Large intestine (tissue), 12 donors: ENCODE measurements around the gene UGT2B15. TPM values are rescaled to one million over a fixed set of nuclear protein-coding genes. Genes with fewer than 3 reads are reported as not detected.
"Not testable (repeated sequence)": the region's sequence is repeated elsewhere in the genome, so short reads cannot be mapped to it uniquely, and the experiment has no call there.

Experiments used
- DNase-seq, 2 donors: peaks; one replicate each; pipeline versions ENCODE4 v3.0.0 to v3.0.0-alpha.2; 2013
- H3K27ac ChIP-seq: one replicate; pipeline ENCODE4 v1.5.1; 2013; ENCODE audit warnings: low read length
- H3K27me3 ChIP-seq: 2 replicates; pipeline ENCODE4 v1.6.1; 2013; ENCODE audit warnings: low read length; ENCODE audit not compliant: control insufficient read depth, insufficient read depth
- H3K36me3 ChIP-seq: 2 replicates; pipeline ENCODE4 v1.6.1; 2013; ENCODE audit warnings: low read length; ENCODE audit not compliant: control insufficient read depth, insufficient read depth
- H3K4me1 ChIP-seq: one replicate; pipeline ENCODE4 v1.6.1; 2013; ENCODE audit warnings: low read length; ENCODE audit not compliant: control insufficient read depth, insufficient read depth
- H3K4me3 ChIP-seq: one replicate; pipeline ENCODE4 v1.5.1; 2013; ENCODE audit warnings: low read length
- H3K9me3 ChIP-seq: one replicate; pipeline ENCODE4 v1.6.1; 2013; ENCODE audit warnings: mild to moderate bottlenecking, low read depth, low read length, moderate library complexity; ENCODE audit not compliant: control insufficient read depth
- WGBS: methylation state at CpG from one replicate; pipeline ENCODE4 v1.1.5; 2013; ENCODE audit warnings: low lambda C conversion rate; ENCODE audit not compliant: insufficient coverage; 5-methylcytosine and 5-hydroxymethylcytosine counted together
- long read RNA-seq, 11 donors: transcript quantifications; one replicate each; lab custom pipeline, GENCODE V29; 2026
- polyA plus RNA-seq: library from polyadenylated mRNA; unstranded; fragments of 120-200 nt; gene quantifications from one replicate; pipeline ENCODE4 v1.2.1, GENCODE V29; 2013

The UGT2B15 gene
- 29.6 TPM for polyA plus RNA-seq
- long read RNA-seq, donor 1 = 0 reads
- long read RNA-seq, donor 2 = 0 reads
- long read RNA-seq, donor 3, partial matches to known transcripts = 0 of 1 reads
- long read RNA-seq, donor 3, other reads (novel, unspliced or antisense) = 0 of 1 reads
- long read RNA-seq, donor 4 = 0 reads
- long read RNA-seq, donor 5 = 0 reads
- long read RNA-seq, donor 6 = 0 reads
- long read RNA-seq, donor 7 = 0 reads
- long read RNA-seq, donor 8 = 0 reads
- long read RNA-seq, donor 9 = 0 reads
- long read RNA-seq, donor 10 = 0 reads
- long read RNA-seq, donor 11 = 0 reads

- H3K27ac ChIP-seq = peak within 1 kb of the TSS; percentile 26
- H3K36me3 ChIP-seq, H3K9me3 ChIP-seq, H3K4me1 ChIP-seq, H3K27me3 ChIP-seq, H3K4me3 ChIP-seq: not testable (repeated sequence)
- no CpG with 5 or more reads among the region's 1 CpG for WGBS
- peak in 1 of 2 donors; percentile 31 for DNase-seq
These were observed at the start of gene UGT2B15 for GRCh38 chr4:68670479-68670939. Gene UGT2B15, minus strand, starts transcription at chr4:68670652. Its CDS starts 34 bp downstream, at chr4:68670618.

- H3K27ac ChIP-seq = no peak overlapping the region
- H3K4me1 ChIP-seq = no peaks in the 10 kb centered on the region
- WGBS = no CpG with 5 or more reads among the region's 2 CpGs
- no peaks in the 10 kb centered on the region for H3K36me3 ChIP-seq
- no peaks in the 10 kb centered on the region for H3K9me3 ChIP-seq
- no peaks in the 10 kb centered on the region for H3K27me3 ChIP-seq
- DNase-seq = no peak
- H3K4me3 ChIP-seq = no peak overlapping the region
These were observed 48.6 kb upstream of the UGT2B15 start for GRCh38 chr4:68719075-68719473.

- H3K36me3 ChIP-seq = no peaks in the 10 kb centered on the region
- H3K4me1 ChIP-seq = no peaks in the 10 kb centered on the region
- no peak overlapping the region for H3K4me3 ChIP-seq
- 90% methylated on average over 1 of the region's 3 CpGs for WGBS
- H3K9me3 ChIP-seq = no peaks in the 10 kb centered on the region
- H3K27ac ChIP-seq = no peak overlapping the region
- H3K27me3 ChIP-seq = no peaks in the 10 kb centered on the region
- no peak for DNase-seq
These were observed 48.1 kb upstream of the UGT2B15 start for GRCh38 chr4:68718447-68719074.

GRCh38 chr4:68717999-68718398 lies 47.5 kb upstream of the UGT2B15 start:
- Histone ChIP-seq H3K4me3 (no peak overlapping the region), H3K27me3 (no peaks in the 10 kb centered on the region), H3K4me1 (no peaks in the 10 kb centered on the region), H3K27ac (no peak overlapping the region), H3K9me3 (no peaks in the 10 kb centered on the region), H3K36me3 (no peaks in the 10 kb centered on the region)
- no peak for DNase-seq
- WGBS = 78% methylated on average over 1 of the region's 1 CpG

- no peaks in the 10 kb centered on the region for H3K27me3 ChIP-seq
- H3K4me1 ChIP-seq = no peaks in the 10 kb centered on the region
- no peaks in the 10 kb centered on the region for H3K36me3 ChIP-seq
- no peak for DNase-seq
- H3K4me3 ChIP-seq = no peak overlapping the region
- WGBS = 93% methylated on average over 2 of the region's 2 CpGs
- no peaks in the 10 kb centered on the region for H3K9me3 ChIP-seq
- H3K27ac ChIP-seq = no peak overlapping the region
These were observed 43.9 kb upstream of the UGT2B15 start for GRCh38 chr4:68714400-68714799.

- Histone ChIP-seq H3K36me3 (no peaks in the 10 kb centered on the region), H3K4me3 (no peak overlapping the region), H3K4me1 (no peaks in the 10 kb centered on the region), H3K9me3 (no peaks in the 10 kb centered on the region), H3K27ac (no peak overlapping the region), H3K27me3 (no peaks in the 10 kb centered on the region)
- 100% methylated on average over 1 of the region's 3 CpGs for WGBS
- no peak for DNase-seq
These were observed 41.8 kb upstream of the UGT2B15 start for GRCh38 chr4:68712207-68712606.

- no peaks in the 10 kb centered on the region for H3K27me3 ChIP-seq
- H3K4me1 ChIP-seq = no peaks in the 10 kb centered on the region
- no peaks in the 10 kb centered on the region for H3K36me3 ChIP-seq
- H3K27ac ChIP-seq = no peak overlapping the region
- no peaks in the 10 kb centered on the region for H3K9me3 ChIP-seq
- DNase-seq = no peak
- H3K4me3 ChIP-seq = no peak overlapping the region
These were observed 38.1 kb upstream of the UGT2B15 start for GRCh38 chr4:68708566-68708965.

GRCh38 chr4:68703168-68703567 lies 32.7 kb upstream of the UGT2B15 start:
- not testable (repeated sequence) for H3K27ac ChIP-seq, DNase-seq, H3K4me3 ChIP-seq, H3K36me3 ChIP-seq, H3K4me1 ChIP-seq, H3K9me3 ChIP-seq, H3K27me3 ChIP-seq
- WGBS = no CpG with 5 or more reads among the region's 2 CpGs

GRCh38 chr4:68700152-68700551 lies 29.7 kb upstream of the UGT2B15 start:
- Histone ChIP-seq H3K9me3 (no peaks in the 10 kb centered on the region), H3K4me1 (no peaks in the 10 kb centered on the region), H3K4me3 (no peak overlapping the region), H3K27ac (no peak overlapping the region), H3K27me3 (no peaks in the 10 kb centered on the region), H3K36me3 (no peaks in the 10 kb centered on the region)
- DNase-seq = no peak
- WGBS = 90% methylated on average over 2 of the region's 3 CpGs

GRCh38 chr4:68693325-68694075 lies 23.0 kb upstream of the UGT2B15 start:
- Histone ChIP-seq H3K9me3 (peaks cover 11% of the 10 kb centered on the region), H3K36me3 (no peaks in the 10 kb centered on the region), H3K27ac (no peak overlapping the region), H3K4me3 (no peak overlapping the region), H3K27me3 (no peaks in the 10 kb centered on the region), H3K4me1 (no peaks in the 10 kb centered on the region)
- no CpG with 5 or more reads among the region's 9 CpGs for WGBS
- DNase-seq = no peak
